GM18511 (cell line): ENCODE measurements around the gene AMOTL1.

ENCODE experiments used
- ATAC-seq: cut with Tn5 transposase; IDR thresholded peaks from one replicate; pipeline ENCODE4 v1.9.1; 2021; ENCODE audit warnings: mild to moderate bottlenecking, moderate library complexity; ENCODE audit not compliant: unreplicated experiment

Gene AMOTL1

DNA sequence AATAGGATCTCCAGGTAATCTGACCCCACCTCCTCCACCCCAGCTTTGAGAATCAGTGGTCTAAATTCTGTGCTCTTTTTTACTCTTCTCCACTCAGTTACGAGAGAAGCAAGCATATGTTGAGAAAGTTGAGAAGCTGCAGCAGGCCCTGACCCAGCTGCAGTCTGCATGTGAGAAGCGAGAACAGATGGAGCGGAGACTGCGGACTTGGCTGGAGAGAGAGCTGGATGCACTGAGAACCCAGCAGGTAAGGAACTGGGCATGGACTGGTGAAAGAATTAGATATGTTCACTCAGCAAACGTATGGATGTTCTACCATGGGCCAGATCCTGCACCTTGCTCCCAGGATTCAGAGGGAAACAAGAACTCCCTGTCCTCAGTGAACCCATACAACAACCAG lies 85.7 kb downstream of the AMOTL1 start:
- no peak for ATAC-seq

GRCh38 chr11:94854770-94855633 lies 86.8 kb downstream of the AMOTL1 start:
- no peak for ATAC-seq

- ATAC-seq: no peak
Measured at GRCh38 chr11:94855666-94856065, 87.5 kb downstream of the AMOTL1 start.

- ATAC-seq: no peak
Measured at GRCh38 chr11:94856443-94856842, 88.3 kb downstream of the AMOTL1 start.

DNA sequence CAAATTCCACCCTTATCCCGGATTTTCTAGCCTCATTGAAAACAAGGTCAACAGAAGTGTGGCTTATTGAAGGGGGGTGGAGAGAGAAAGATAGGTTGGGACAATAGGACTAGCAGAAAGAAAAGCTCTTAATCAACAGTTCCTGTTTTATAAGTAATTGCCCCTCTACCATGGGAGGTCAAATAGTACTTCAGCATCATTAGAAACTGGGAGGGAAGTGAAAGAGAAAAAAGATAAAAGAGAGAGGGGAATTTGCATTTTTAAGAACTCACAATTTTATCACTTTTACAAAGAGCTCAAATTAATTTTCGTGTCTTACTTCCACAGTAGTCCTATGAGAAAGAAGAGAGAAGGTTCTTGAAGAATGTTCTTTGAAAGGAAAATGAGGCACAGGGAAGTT lies 89.2 kb downstream of the AMOTL1 start:
- ATAC-seq: no peak

- ATAC-seq: no peak
Measured at GRCh38 chr11:94858012-94858705, 90.0 kb downstream of the AMOTL1 start.

DNA sequence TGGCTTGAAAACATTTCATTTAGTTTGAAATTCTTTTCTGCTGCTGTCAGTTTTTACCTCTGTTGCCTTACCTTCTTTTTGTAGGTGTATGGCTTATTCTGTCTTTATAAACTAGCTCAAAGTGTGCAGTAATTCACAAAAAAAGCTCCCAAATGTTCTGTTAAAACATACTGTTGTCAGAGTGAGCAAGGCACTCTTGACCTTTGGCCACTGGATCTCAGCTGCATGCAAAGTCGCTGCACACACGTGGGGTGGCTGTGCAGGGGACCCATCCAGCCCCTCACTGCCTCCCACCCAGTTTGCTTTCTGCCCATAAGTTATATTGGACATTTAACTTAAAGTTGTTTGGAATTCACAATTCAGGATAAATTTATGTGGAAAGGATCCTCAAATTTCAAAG lies 92.2 kb downstream of the AMOTL1 start:
- no peak for ATAC-seq

GRCh38 chr11:94861306-94861845 lies 93.2 kb downstream of the AMOTL1 start:
- ATAC-seq: no peak

- no peak for ATAC-seq
Measured at GRCh38 chr11:94862926-94863880, 95.0 kb downstream of the AMOTL1 start.

GRCh38 chr11:94864506-94865045 lies 96.4 kb downstream of the AMOTL1 start:
- no peak for ATAC-seq

DNA sequence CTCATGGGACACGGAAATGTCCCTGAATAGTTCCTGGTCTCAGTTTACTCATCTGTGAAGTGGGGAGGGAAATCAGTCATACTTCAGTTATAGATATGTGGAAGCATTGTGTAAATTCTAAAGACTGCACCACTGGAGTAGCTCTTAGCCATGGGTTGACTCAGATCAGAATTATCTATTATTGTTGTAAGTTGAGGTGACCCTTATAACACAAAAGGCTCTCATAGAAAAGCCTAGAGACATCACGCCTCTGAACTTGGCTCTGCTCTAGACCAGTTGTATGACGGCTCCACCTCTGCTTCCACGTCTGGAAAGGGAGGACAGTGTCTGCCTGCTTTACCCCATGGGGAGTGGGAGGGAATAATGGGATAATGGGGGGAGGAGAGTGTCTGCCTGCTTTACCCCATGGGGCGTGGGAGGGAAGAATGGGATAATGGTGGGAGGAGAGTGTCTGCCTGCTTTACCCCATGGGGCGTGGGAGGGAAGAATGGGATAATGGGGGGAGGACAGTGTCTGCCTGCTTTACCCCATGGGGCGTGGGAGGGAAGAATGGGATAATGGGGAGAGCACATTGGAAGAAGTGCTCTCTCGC lies 98.2 kb downstream of the AMOTL1 start:
- no peak for ATAC-seq

DNA sequence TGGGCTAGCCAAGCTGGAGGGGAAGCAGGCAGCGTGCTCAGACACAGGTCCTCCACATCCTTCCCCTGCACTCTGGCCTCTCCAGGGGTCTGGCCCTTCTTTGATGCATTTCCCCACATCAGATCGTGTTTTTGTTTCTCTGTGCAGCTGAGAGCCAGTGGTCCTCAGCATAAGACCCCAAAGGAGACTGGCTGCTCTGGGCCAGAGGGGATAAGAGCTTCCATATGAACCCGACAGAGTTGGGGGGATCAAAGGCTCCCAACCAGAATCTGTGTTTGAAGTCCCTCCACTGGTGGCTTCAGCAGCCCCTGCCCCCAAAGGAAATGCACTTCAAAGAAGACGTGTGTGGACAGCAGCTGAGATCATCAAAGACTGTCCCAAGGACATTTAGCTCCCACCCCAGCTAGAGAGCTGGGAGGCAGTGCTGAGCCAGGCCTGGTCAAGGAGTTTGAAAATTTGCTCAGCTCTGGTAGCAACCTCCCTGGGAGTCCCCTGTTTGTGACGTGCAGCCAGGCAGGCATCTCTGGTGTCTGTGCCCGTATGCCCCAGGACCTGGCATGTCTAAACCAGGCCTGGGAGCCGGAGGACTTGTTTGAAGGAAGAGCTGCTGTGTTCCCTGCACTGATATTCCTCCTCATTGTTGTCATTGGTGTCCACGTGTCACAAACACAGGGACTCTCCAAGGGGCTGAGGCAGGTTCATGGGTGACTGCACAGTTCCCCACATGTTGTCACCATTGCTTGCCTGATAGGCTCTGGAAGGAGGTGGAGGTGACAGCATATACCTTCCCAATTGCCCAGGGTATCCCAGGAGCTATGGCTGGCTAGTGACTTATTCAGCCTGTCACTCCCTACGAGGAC lies 99.0 kb downstream of the AMOTL1 start:
- ATAC-seq: no peak

GRCh38 chr11:94868468-94868867 lies 100.3 kb downstream of the AMOTL1 start:
- ATAC-seq: no peak

DNA sequence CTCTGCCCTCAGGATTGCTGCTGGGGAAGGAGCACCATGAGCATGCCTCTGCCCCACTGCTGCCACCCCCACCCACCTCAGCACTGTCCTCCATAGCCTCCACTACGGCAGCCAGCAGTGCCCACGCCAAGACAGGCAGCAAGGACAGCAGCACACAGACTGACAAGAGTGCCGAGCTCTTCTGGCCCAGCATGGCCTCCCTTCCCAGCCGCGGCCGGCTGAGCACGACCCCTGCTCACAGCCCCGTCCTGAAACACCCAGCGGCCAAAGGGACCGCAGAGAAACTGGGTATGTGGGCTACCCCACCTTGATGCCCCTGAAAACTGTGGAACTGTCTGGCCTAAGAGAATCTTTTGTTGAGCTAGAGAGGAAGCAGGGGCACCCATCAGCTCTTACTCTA lies 101.0 kb downstream of the AMOTL1 start:
- no peak for ATAC-seq

DNA sequence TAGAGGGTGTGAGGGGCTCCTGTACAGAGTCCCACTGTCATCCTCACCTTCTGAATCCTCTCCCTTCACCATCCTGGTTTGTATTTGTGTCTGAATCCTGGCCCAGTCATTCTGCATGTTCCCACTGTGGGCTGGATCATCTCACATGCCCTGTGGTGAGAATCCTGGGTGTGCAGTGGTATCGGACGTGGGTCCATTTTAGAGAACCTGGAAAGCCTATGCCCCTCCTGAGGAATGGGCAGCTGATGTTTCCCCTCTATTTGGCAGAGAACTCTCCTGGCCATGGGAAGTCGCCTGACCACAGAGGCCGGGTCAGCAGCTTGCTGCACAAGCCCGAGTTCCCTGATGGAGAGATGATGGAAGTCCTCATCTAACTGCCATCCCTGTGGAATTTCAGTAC lies 102.3 kb downstream of the AMOTL1 start:
- ATAC-seq: no peak

- no peak for ATAC-seq
Measured at GRCh38 chr11:94871491-94872185, 103.5 kb downstream of the AMOTL1 start.

DNA sequence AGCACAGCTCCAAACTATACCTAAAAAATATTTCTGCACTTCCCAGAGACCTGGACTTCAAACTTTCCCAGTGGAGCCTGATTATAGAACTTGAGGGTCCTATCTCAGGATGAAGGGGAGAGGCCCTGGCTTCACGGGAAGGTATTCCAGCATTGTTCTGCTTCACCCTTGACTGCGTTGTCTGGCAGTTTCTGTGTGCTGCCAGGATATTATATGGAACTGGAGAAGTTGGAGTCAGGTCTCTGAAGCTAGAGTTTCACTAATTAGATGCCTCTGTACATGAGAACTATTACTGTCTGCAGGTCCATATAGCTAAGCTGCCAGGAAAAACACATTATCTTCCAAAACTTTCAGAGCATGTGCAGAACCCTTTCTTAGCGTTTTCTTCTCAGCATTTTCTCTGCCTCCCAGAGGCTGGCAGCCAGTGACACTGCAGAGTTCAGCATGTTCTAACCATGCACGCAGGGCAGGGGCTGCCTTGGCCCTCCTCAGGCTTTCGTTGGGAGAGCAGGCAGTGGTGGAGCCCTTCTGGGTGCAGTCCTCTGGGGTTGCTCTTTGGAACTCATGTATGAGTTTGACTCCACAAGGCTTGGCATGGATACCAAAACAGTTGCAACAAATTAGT lies 105.9 kb downstream of the AMOTL1 start:
- no peak for ATAC-seq

DNA sequence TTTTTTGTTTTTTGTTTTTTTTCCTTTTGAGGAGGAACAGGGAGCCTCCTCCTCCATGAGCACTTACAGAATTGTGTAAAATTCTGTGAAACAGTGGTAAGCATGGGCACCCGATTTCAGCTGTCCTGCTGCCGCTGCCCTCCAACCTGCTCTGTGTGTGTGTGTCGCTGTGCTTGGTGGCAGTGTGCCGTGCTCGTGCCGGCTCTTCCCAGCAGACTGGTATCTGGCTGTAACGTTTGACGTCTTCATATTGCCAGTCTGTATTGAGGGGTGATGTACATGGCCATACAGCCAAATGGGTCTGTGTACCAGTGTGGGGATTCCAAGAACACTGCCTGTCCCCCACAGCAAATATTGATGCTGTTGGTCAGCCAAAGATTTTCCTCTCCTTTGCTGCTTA lies 108.1 kb downstream of the AMOTL1 start:
- peak; percentile 8 for ATAC-seq
